Fibroblast of lung (primary cell): ENCODE data around the gene CCDC47. TPM values are rescaled to one million over a fixed set of nuclear protein-coding genes. Genes with fewer than 3 reads are reported as not detected.

ENCODE experiments used
- DNase-seq, 2 donors: peaks; one replicate each; pipeline versions ENCODE4 v3.0.0 to v3.0.0-alpha.2; 2010; ENCODE audit warnings: low read depth in 2 of 2
- H2AFZ ChIP-seq: 2 replicates; pipeline ENCODE4 v1.5.1; 2012; ENCODE audit warnings: low read length, control low read depth, inconsistent platforms
- H3K27ac ChIP-seq: 2 replicates; pipeline ENCODE4 v1.5.1; 2011; ENCODE audit warnings: low read length, control low read depth; ENCODE audit not compliant: insufficient read depth
- H3K27me3 ChIP-seq: 2 replicates; pipeline ENCODE4 v1.5.1; 2011; ENCODE audit warnings: mild to moderate bottlenecking, low read length; ENCODE audit not compliant: control insufficient read depth, insufficient read depth
- H3K36me3 ChIP-seq: 2 replicates; pipeline ENCODE4 v1.5.1; 2011; ENCODE audit warnings: low read length; ENCODE audit not compliant: control insufficient read depth, insufficient read depth
- H3K4me1 ChIP-seq: 2 replicates; pipeline ENCODE4 v1.5.1; 2011; ENCODE audit warnings: low read length; ENCODE audit not compliant: control insufficient read depth, insufficient read depth; ENCODE audit errors: extremely low read depth
- H3K4me2 ChIP-seq: 2 replicates; pipeline ENCODE4 v1.5.1; 2011; ENCODE audit warnings: low read length, control low read depth; ENCODE audit not compliant: insufficient read depth; ENCODE audit errors: extremely low read depth
- H3K4me3 ChIP-seq, 4 experiments: fragments of 200-600 bp in 1 of 4; sonication (generic) in 1 of 4; replicated peaks in 1 of 4; 2 replicates each; pipeline ENCODE4 v1.5.1; 2011 to 2016; ENCODE audit warnings: low read length in 4 of 4, low read depth in 3 of 4, mild to moderate bottlenecking in 3 of 4, control low read depth in 2 of 4, inconsistent platforms in 1 of 4, mixed read lengths in 1 of 4; ENCODE audit not compliant: insufficient read depth in 1 of 4; ENCODE audit errors: control extremely low read depth in 1 of 4
- H3K79me2 ChIP-seq: 2 replicates; pipeline ENCODE4 v1.5.1; 2012; ENCODE audit warnings: mild to moderate bottlenecking, low read length, inconsistent platforms; ENCODE audit not compliant: control insufficient read depth, insufficient read depth
- H3K9ac ChIP-seq: 2 replicates; pipeline ENCODE4 v1.5.1; 2011; ENCODE audit warnings: mild to moderate bottlenecking, low read length, control low read depth; ENCODE audit not compliant: insufficient read depth
- H3K9me3 ChIP-seq: 2 replicates; pipeline ENCODE4 v1.5.1; 2012; ENCODE audit warnings: low read depth, low read length; ENCODE audit not compliant: control insufficient read depth, insufficient read depth
- H4K20me1 ChIP-seq: 2 replicates; pipeline ENCODE4 v1.5.1; 2011; ENCODE audit warnings: low read length; ENCODE audit not compliant: control insufficient read depth, insufficient read depth; ENCODE audit errors: extremely low read depth
- EZH2 ChIP-seq: IDR thresholded peaks from 2 replicates; pipeline ENCODE4 v1.5.1; 2012; ENCODE audit warnings: low read length, control low read depth, mild to moderate bottlenecking; ENCODE audit errors: missing control alignments
- polyA plus RNA-seq, 2 donors: library from polyadenylated mRNA; depleted of rRNA in 1 of 2; stranded (reverse) in 1 of 2; unstranded in 1 of 2; fragments of >200 nt; gene quantifications; 2 replicates each; pipeline ENCODE4 v1.2.1, GENCODE V29; 2011 to 2012; ENCODE audit warnings: missing spikeins in 1 of 2
- total RNA-seq: library from RNA; depleted of rRNA; stranded (reverse); fragments of >200 nt; gene quantifications from 2 replicates; pipeline ENCODE4 v1.2.1, GENCODE V29; 2014
- TF ChIP-seq, protein P1 (sequence below), 2 donors: IDR thresholded peaks in 1 of 2; conservative IDR thresholded peaks in 1 of 2; 1 replicate in 1 of 2; 2 replicates in 1 of 2; pipeline ENCODE4 v1.5.1; 2011 to 2012; ENCODE audit warnings: low read length in 2 of 2, control low read depth in 1 of 2, inconsistent platforms in 1 of 2, low read depth in 1 of 2, mild to moderate bottlenecking in 1 of 2

The CCDC47 gene
- total and polyA plus RNA-seq, 2 donors (not counting 1 experiment from before 2014, with no cell fraction given), result 65.6 to 83.2 TPM

DNA sequence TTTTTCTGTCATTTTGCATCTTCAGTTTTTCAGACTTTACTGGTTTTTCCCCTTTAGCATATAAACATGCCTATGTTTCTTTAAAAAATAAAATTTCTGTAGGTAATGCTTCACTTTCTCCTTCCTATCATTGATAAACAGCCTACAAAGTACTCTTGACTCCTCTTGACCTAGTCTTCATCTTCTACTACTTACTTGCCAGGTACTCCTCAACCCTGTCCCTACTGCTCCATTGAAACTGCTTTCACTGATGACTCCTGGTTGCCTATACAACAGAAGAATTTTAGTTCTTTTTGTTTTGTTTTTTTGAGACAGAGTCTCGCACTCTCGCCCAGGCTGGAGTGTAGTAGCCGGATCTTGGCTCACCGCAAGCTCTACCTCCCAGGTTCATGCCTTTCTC lies 7.5 kb upstream of the CCDC47 start:
- no peak overlapping the region for H3K9ac ChIP-seq
- no peak overlapping the region for H2AFZ ChIP-seq
- H3K27ac ChIP-seq, result no peak overlapping the region
- no peaks in the 10 kb centered on the region for H3K9me3 ChIP-seq
- TF ChIP-seq, protein P1, sequence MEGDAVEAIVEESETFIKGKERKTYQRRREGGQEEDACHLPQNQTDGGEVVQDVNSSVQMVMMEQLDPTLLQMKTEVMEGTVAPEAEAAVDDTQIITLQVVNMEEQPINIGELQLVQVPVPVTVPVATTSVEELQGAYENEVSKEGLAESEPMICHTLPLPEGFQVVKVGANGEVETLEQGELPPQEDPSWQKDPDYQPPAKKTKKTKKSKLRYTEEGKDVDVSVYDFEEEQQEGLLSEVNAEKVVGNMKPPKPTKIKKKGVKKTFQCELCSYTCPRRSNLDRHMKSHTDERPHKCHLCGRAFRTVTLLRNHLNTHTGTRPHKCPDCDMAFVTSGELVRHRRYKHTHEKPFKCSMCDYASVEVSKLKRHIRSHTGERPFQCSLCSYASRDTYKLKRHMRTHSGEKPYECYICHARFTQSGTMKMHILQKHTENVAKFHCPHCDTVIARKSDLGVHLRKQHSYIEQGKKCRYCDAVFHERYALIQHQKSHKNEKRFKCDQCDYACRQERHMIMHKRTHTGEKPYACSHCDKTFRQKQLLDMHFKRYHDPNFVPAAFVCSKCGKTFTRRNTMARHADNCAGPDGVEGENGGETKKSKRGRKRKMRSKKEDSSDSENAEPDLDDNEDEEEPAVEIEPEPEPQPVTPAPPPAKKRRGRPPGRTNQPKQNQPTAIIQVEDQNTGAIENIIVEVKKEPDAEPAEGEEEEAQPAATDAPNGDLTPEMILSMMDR (conservative IDR thresholded peaks at IDR 0.05 in 1 of 2, IDR thresholded peaks at IDR 0.05 in 1 of 2; ENCODE audit: low read depth in 1 of 2, low read length in 2 of 2), result no peak
- TF ChIP-seq EZH2, result no peak
- H4K20me1 ChIP-seq, result no peaks in the 10 kb centered on the region
- H3K4me3 ChIP-seq, result peak overlapping the region in 1 of 4 experiments; percentile 14
- no peaks in the 10 kb centered on the region for H3K4me1 ChIP-seq
- no peak for DNase-seq
- H3K27me3 ChIP-seq, result no peaks in the 10 kb centered on the region
- peaks cover 4% of the 10 kb centered on the region for H3K36me3 ChIP-seq
- peaks cover 90% of the 10 kb centered on the region for H3K79me2 ChIP-seq
- no peak overlapping the region for H3K4me2 ChIP-seq

DNA sequence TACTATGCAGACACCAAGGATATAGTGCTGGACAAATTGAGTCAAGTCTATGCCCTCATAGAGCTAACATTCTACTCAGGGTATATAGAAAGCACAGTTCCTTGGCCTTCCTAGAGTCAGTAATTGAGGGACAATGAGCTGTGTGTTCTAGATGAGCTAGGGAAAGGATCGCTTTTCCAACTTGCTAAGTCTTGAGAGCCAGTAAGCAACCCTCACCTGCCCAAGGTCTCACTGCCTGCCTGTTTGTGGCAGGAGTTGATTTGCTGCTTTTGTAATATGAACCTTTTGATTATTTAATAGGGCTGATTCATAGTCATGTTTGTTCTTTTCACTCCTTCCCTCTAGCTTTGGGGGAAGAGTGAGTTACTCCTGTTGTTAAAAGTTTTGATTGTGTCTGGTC lies 7.1 kb upstream of the CCDC47 start:
- Histone ChIP-seq H4K20me1 (no peaks in the 10 kb centered on the region), H3K4me2 (no peak overlapping the region), H3K36me3 (peaks cover 4% of the 10 kb centered on the region), H3K27me3 (no peaks in the 10 kb centered on the region), H3K27ac (no peak overlapping the region), H3K9ac (no peak overlapping the region), H3K4me3 (peak overlapping the region in 1 of 4 experiments; percentile 14), H3K4me1 (no peaks in the 10 kb centered on the region), H3K79me2 (peaks cover 92% of the 10 kb centered on the region), H2AFZ (no peak overlapping the region), H3K9me3 (no peaks in the 10 kb centered on the region)
- peak; percentile 33 to 37 for DNase-seq
- TF ChIP-seq, protein P1 (conservative IDR thresholded peaks at IDR 0.05 in 1 of 2, IDR thresholded peaks at IDR 0.05 in 1 of 2; ENCODE audit: low read depth in 1 of 2, low read length in 2 of 2), result no peak
- no peak for TF ChIP-seq EZH2

DNA sequence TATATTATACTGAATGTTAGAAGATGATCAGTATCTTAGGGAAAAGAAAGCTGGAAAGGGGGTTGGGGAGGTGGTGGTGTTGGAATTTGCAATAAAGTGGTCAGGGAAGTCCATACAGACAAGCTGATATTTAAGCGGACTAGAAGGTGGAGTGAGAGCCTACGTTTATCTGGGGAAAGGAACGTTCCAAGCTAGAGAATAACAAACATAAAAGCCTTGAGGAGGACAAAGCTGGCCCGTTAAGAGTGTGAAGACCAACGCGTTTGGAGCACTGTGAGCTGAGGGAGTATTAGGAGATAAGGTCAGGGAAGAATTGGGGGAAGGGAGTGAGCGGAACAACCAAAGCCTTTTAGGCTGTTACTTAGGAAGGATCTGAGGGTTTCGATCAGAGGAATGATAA lies 2.0 kb upstream of the CCDC47 start:
- Histone ChIP-seq H3K4me3 (peak overlapping the region; percentile 89 to 99 (median 94)), H3K9ac (peak overlapping the region; percentile 34), H3K27me3 (no peaks in the 10 kb centered on the region), H2AFZ (no peak overlapping the region), H3K36me3 (peaks cover 4% of the 10 kb centered on the region), H3K79me2 (peaks cover 89% of the 10 kb centered on the region), H3K4me1 (no peaks in the 10 kb centered on the region), H3K9me3 (no peaks in the 10 kb centered on the region), H3K4me2 (peak overlapping the region; percentile 93), H3K27ac (peak overlapping the region; percentile 100), H4K20me1 (no peaks in the 10 kb centered on the region)
- TF ChIP-seq, protein P1 (conservative IDR thresholded peaks at IDR 0.05 in 1 of 2, IDR thresholded peaks at IDR 0.05 in 1 of 2; ENCODE audit: low read depth in 1 of 2, low read length in 2 of 2), result no peak
- TF ChIP-seq EZH2, result no peak
- DNase-seq, result peak in 1 of 2 donors; percentile 9
